Epithelial cell of esophagus (primary cell): Measurements from ENCODE around the gene TM9SF2.

Experiments used
- DNase-seq: peaks from one replicate; pipeline ENCODE4 v3.0.0; 2010; ENCODE audit warnings: low read depth
- H3K4me3 ChIP-seq: 2 replicates; pipeline ENCODE4 v1.5.1; 2011; ENCODE audit warnings: mild to moderate bottlenecking, low read length, control low read depth
- CTCF ChIP-seq: IDR thresholded peaks from 2 replicates; pipeline ENCODE4 v1.5.1; 2011; ENCODE audit warnings: low read depth, mild to moderate bottlenecking, low read length, control low read depth, inconsistent platforms; ENCODE audit not compliant: insufficient read depth; ENCODE audit errors: missing control alignments

Gene TM9SF2

GRCh38 chr13:99517577-99517976, 16.3 kb downstream of the TM9SF2 start:
- no peak for DNase-seq
- no peak overlapping the region for H3K4me3 ChIP-seq
- no peak for TF ChIP-seq CTCF

GRCh38 chr13:99517984-99518383, 16.7 kb downstream of the TM9SF2 start:
- H3K4me3 ChIP-seq = no peak overlapping the region
- TF ChIP-seq CTCF = no peak
- DNase-seq = no peak

GRCh38 chr13:99522298-99522697, 21.0 kb downstream of the TM9SF2 start:
- no peak overlapping the region for H3K4me3 ChIP-seq
- no peak for DNase-seq
- TF ChIP-seq CTCF = no peak

- no peak for TF ChIP-seq CTCF
- DNase-seq = no peak
- no peak overlapping the region for H3K4me3 ChIP-seq
Observed at GRCh38 chr13:99523838-99524237, 22.6 kb downstream of the TM9SF2 start.

GRCh38 chr13:99525967-99526366, 24.7 kb downstream of the TM9SF2 start:
- H3K4me3 ChIP-seq = no peak overlapping the region
- TF ChIP-seq CTCF = no peak
- DNase-seq = no peak

GRCh38 chr13:99526549-99526948, 25.3 kb downstream of the TM9SF2 start:
- H3K4me3 ChIP-seq = no peak overlapping the region
- no peak for TF ChIP-seq CTCF
- DNase-seq = no peak

GRCh38 chr13:99527301-99527700, 26.0 kb downstream of the TM9SF2 start:
- no peak for TF ChIP-seq CTCF
- no peak for DNase-seq
- no peak overlapping the region for H3K4me3 ChIP-seq
